Heart left ventricle (tissue), 13 donors: ENCODE measurements around the gene OR2B3.

Source experiments
- POLR2A ChIP-seq, 2 donors: fragments of 450-650 bp; IDR thresholded peaks; one replicate each; pipeline ENCODE4 v1.6.1; 2017; ENCODE audit warnings: antibody characterized with exemption in 2 of 2, mild to moderate bottlenecking in 2 of 2, moderate library complexity in 2 of 2
- TF ChIP-seq, protein P1 (sequence below), 12 donors: fragments of 200-600 bp; sonication (generic) in 4 of 12; IDR thresholded peaks; one replicate each; pipeline versions ENCODE4 v1.5.0 to v1.8.0; 2018 to 2022; ENCODE audit warnings: antibody characterized with exemption in 12 of 12, mild to moderate bottlenecking in 5 of 12
- donor health status: ischemic (EF 13 %, LVEDD 7.1; RV severe dilation, severe dysfunction).
- donor health status: DM: no; HTN: yes; CAD: no.
- donor health status: DM: no; HTN: no; CAD: no.
- donor health status: ischemic (EF 25% LVEDD 6.9; RV normal size, moderate dysfunction).
- donor health status: ischemic (EF 25% LVEDD 5.7; RV mildly dilated, moderate dysfunction).
- donor health status: ischemic (EF 35%, LVEDD 5.7; RV mildly dilated, moderate dysfunction).
- donor health status: nonischemic (EF 11% LVEDD 7.7; RV severe dilation, severe dysfunction).
- donor health status: DM: yes; HTN: yes; CAD: no.
- donor health status: PGD.
- donor health status: ischemic (EF 29% LVEDD 5.4; RV normal size, mild dysfunction).
- donor health status: nonischemic (EF 23%, LVEDD 6.1; RV moderate dilation, normal function).

DNA sequence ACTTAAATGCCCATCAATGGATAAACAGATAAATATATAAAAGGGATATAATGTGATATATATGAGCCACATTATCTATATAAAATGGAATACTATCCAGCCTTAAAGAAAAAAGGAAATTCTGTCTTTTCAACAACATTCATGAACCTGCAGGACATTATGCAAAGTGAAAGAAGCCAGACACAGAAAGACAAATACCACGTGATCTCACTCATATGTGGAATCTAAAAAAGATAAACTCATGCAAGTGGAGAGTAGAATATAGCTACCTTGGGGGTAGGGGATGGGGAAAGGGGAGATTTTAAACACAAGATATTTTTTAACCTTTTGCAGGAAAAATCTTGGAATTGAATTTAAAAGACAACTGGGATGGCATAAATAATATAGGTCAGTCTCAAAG lies 10.7 kb upstream of the OR2B3 start:
- TF ChIP-seq, protein P1, sequence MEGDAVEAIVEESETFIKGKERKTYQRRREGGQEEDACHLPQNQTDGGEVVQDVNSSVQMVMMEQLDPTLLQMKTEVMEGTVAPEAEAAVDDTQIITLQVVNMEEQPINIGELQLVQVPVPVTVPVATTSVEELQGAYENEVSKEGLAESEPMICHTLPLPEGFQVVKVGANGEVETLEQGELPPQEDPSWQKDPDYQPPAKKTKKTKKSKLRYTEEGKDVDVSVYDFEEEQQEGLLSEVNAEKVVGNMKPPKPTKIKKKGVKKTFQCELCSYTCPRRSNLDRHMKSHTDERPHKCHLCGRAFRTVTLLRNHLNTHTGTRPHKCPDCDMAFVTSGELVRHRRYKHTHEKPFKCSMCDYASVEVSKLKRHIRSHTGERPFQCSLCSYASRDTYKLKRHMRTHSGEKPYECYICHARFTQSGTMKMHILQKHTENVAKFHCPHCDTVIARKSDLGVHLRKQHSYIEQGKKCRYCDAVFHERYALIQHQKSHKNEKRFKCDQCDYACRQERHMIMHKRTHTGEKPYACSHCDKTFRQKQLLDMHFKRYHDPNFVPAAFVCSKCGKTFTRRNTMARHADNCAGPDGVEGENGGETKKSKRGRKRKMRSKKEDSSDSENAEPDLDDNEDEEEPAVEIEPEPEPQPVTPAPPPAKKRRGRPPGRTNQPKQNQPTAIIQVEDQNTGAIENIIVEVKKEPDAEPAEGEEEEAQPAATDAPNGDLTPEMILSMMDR (IDR thresholded peaks at IDR 0.05): no peak
- no peak for TF ChIP-seq POLR2A (IDR thresholded peaks at IDR 0.05)
